Measurements from ENCODE around the gene GTF2H3.
A peak's percentile ranks its signal among the peaks of the same experiment; 100 is the strongest.

Gene GTF2H3

DNA sequence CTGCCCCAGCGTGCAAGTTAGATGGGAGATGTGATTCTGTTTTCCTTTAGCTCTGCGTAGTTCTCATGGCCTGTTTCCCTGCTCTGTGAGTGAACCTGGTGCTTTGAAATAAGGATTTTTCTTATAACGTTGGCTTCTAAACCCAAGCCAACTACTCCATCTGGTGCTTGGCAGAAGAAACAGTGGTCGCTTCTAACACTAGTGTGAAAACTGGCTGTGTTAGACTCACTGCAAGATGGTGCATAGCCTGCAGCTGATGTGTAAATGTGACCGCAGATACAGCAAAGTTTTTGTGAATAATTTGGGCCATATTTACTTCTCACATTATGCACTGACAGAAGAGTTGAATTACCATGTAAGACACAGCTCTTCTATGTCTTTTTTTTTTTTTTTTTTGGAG is 12.2 kb downstream of the GTF2H3 start:
- DNase-seq (ENCODE audit: extremely low read depth, low read depth) = no peak
- TF ChIP-seq CTCF (IDR thresholded peaks at IDR 0.05; ENCODE audit: low read depth, low read length) = no peak

GRCh38 chr12:123648401-123648800 is 14.8 kb downstream of the GTF2H3 start:
- no peak for DNase-seq (ENCODE audit: extremely low read depth, low read depth)
- TF ChIP-seq CTCF (IDR thresholded peaks at IDR 0.05; ENCODE audit: low read depth, low read length) = no peak

- DNase-seq (ENCODE audit: extremely low read depth, low read depth) = no peak
- TF ChIP-seq CTCF (IDR thresholded peaks at IDR 0.05; ENCODE audit: low read depth, low read length) = no peak
Observed at GRCh38 chr12:123654129-123654701, 20.6 kb downstream of the GTF2H3 start.

- TF ChIP-seq CTCF (IDR thresholded peaks at IDR 0.05; ENCODE audit: low read depth, low read length) = no peak
- no peak for DNase-seq (ENCODE audit: extremely low read depth, low read depth)
Observed at GRCh38 chr12:123655420-123655819, 21.8 kb downstream of the GTF2H3 start.

DNA sequence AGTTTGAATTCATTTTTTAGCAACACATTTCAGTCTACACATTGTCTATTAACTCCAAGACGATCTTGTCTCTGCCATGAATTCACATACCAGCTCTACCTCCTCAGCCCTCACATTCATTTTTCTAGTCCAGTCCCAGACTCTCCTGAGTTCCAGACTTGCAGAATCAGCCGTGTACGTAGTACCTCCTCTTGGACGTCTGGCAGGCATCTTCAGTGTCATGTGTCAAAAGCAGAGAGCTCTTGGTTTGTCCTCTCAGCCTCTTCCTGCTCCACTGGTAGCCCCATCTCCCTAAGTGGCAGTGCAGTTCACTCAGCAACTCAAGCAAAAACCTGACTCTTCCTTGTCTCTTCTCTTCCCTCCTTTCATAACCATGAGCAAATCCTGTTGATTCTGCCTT is 22.8 kb downstream of the GTF2H3 start:
- DNase-seq (ENCODE audit: extremely low read depth, low read depth) = no peak
- TF ChIP-seq CTCF (IDR thresholded peaks at IDR 0.05; ENCODE audit: low read depth, low read length) = no peak

- DNase-seq (ENCODE audit: extremely low read depth, low read depth) = no peak
- TF ChIP-seq CTCF (IDR thresholded peaks at IDR 0.05; ENCODE audit: low read depth, low read length) = no peak
Observed at GRCh38 chr12:123657211-123657610, 23.6 kb downstream of the GTF2H3 start.

GRCh38 chr12:123659996-123660727 is 26.5 kb downstream of the GTF2H3 start:
- DNase-seq (ENCODE audit: extremely low read depth, low read depth) = peak; percentile 62
- TF ChIP-seq CTCF (IDR thresholded peaks at IDR 0.05; ENCODE audit: low read depth, low read length) = no peak

Measured in AG09319 (cell line).